IMR-90 (cell line): ENCODE measurements around the gene MRPL40. TPM values are rescaled to one million over a fixed set of nuclear protein-coding genes. Genes with fewer than 3 reads are reported as not detected.

Experiments used
- ATAC-seq: fragments of 200-7000 bp; cut with Tn5 transposase; 2 replicates; pipeline ENCODE4 v1.9.1; 2020; ENCODE audit warnings: low read depth, mild to moderate bottlenecking, moderate library complexity
- BruUV-seq: library from RNA; stranded (reverse); fragments of 400-500 nt; replicated peaks from 2 replicates; lab custom pipeline; 2021; lab: Mats Ljungman, UMichigan
- CTCF ChIA-PET: fragments of 300-600 bp; formaldehyde crosslinking; extraction: SDS; loops from one replicate; lab custom pipeline; 2021; ENCODE audit warnings: antibody characterized with exemption; lab: Yijun Ruan, JAX
- POLR2A ChIA-PET: fragments of 300-600 bp; sonication (Branson Sonifier 250); formaldehyde crosslinking; loops from one replicate; lab custom pipeline; 2022; ENCODE audit warnings: antibody characterized with exemption; ENCODE audit not compliant: unreplicated experiment; lab: Charles Lee
- DNase-seq: peaks from one replicate; pipeline ENCODE4 v3.0.0; 2013
- H2AFZ ChIP-seq: replicated peaks from 2 replicates; pipeline ENCODE3; 2013; ENCODE audit warnings: low read length, mild to moderate bottlenecking; ENCODE audit not compliant: poor library complexity
- H2AK5ac ChIP-seq: 2 replicates; pipeline ENCODE4 v1.6.1; 2013; ENCODE audit warnings: low read depth, low read length, inconsistent platforms
- H2AK9ac ChIP-seq: replicated peaks from 2 replicates; pipeline ENCODE3; 2013; ENCODE audit warnings: mild to moderate bottlenecking, low read depth, low read length, moderate library complexity; ENCODE audit not compliant: poor library complexity
- H2BK120ac ChIP-seq: 2 replicates; pipeline ENCODE4 v1.6.1; 2013; ENCODE audit warnings: low read depth, low read length, inconsistent platforms
- H2BK15ac ChIP-seq: 3 replicates; pipeline ENCODE4 v1.6.1; 2013; ENCODE audit warnings: low read depth, low read length, inconsistent platforms
- H2BK20ac ChIP-seq: 2 replicates; pipeline ENCODE4 v1.6.1; 2013; ENCODE audit warnings: low read depth, mild to moderate bottlenecking, inconsistent platforms, low read length, moderate library complexity
- H2BK5ac ChIP-seq: 2 replicates; pipeline ENCODE4 v1.6.1; 2013; ENCODE audit warnings: mild to moderate bottlenecking, low read depth, low read length, inconsistent platforms; ENCODE audit not compliant: poor library complexity, severe bottlenecking
- H3K14ac ChIP-seq: replicated peaks from 2 replicates; pipeline ENCODE4 v1.6.1; 2013; ENCODE audit warnings: low read depth, low read length, inconsistent platforms
- H3K18ac ChIP-seq: 2 replicates; pipeline ENCODE4 v1.6.1; 2013; ENCODE audit warnings: low read depth, low read length, control low read depth
- H3K23ac ChIP-seq: 2 replicates; pipeline ENCODE4 v1.6.1; 2013; ENCODE audit warnings: low read depth, low read length, inconsistent platforms
- H3K27ac ChIP-seq: 2 replicates; pipeline ENCODE4 v1.5.1; 2013; ENCODE audit warnings: mild to moderate bottlenecking, control low read depth, low read length; ENCODE audit not compliant: insufficient read depth
- H3K27me3 ChIP-seq: 2 replicates; pipeline ENCODE4 v1.6.1; 2013; ENCODE audit warnings: low read length; ENCODE audit not compliant: control insufficient read depth, insufficient read depth
- H3K36me3 ChIP-seq: 2 replicates; pipeline ENCODE4 v1.6.1; 2013; ENCODE audit warnings: low read length, mixed read lengths; ENCODE audit not compliant: control insufficient read depth, insufficient read depth
- H3K4ac ChIP-seq: 2 replicates; pipeline ENCODE4 v1.6.1; 2013; ENCODE audit warnings: low read depth, low read length, inconsistent platforms
- H3K4me1 ChIP-seq: 2 replicates; pipeline ENCODE4 v1.6.1; 2013; ENCODE audit warnings: low read length, mixed read lengths; ENCODE audit not compliant: control insufficient read depth, insufficient read depth
- H3K4me2 ChIP-seq: 2 replicates; pipeline ENCODE4 v1.6.1; 2013; ENCODE audit warnings: low read depth, mild to moderate bottlenecking, control low read depth, low read length, moderate library complexity
- H3K4me3 ChIP-seq: 2 replicates; pipeline ENCODE4 v1.5.1; 2013; ENCODE audit warnings: low read depth, mild to moderate bottlenecking, control low read depth, low read length, moderate library complexity; ENCODE audit not compliant: insufficient read depth
- H3K56ac ChIP-seq: 2 replicates; pipeline ENCODE4 v1.6.1; 2013; ENCODE audit warnings: low read length, inconsistent platforms; ENCODE audit not compliant: insufficient read depth; ENCODE audit errors: extremely low read depth
- H3K79me1 ChIP-seq, 2 experiments: 2 replicates each; pipeline ENCODE4 v1.6.1; 2013; ENCODE audit warnings: low read length in 2 of 2, inconsistent platforms in 1 of 2, low read depth in 1 of 2
- H3K9ac ChIP-seq: 2 replicates; pipeline ENCODE4 v1.6.1; 2013; ENCODE audit warnings: low read depth, low read length, control low read depth
- H3K9me1 ChIP-seq: 2 replicates; pipeline ENCODE4 v1.6.1; 2013; ENCODE audit warnings: low read length, inconsistent platforms; ENCODE audit not compliant: insufficient read depth
- H3K9me3 ChIP-seq: 2 replicates; pipeline ENCODE4 v1.6.1; 2013; ENCODE audit warnings: low read length; ENCODE audit not compliant: control insufficient read depth, insufficient read depth
- H4K20me1 ChIP-seq: 2 replicates; pipeline ENCODE4 v1.6.1; 2013; ENCODE audit warnings: low read length, inconsistent platforms; ENCODE audit not compliant: insufficient read depth
- H4K5ac ChIP-seq: 2 replicates; pipeline ENCODE4 v1.6.1; 2013; ENCODE audit warnings: mild to moderate bottlenecking, low read depth, low read length, control low read depth
- H4K8ac ChIP-seq, 2 experiments: 2 replicates each; pipeline ENCODE4 v1.6.1; 2013; ENCODE audit warnings: low read depth in 2 of 2, low read length in 2 of 2, control low read depth in 1 of 2, inconsistent platforms in 1 of 2
- H4K91ac ChIP-seq: 2 replicates; pipeline ENCODE4 v1.6.1; 2013; ENCODE audit warnings: low read depth, low read length, inconsistent platforms; ENCODE audit not compliant: insufficient read depth
- BHLHE40 ChIP-seq: fragments of 150-350 bp; IDR thresholded peaks from 2 replicates; pipeline ENCODE4 v1.6.1; 2016; ENCODE audit warnings: mild to moderate bottlenecking, low read depth, low read length
- CEBPB ChIP-seq: IDR thresholded peaks from 2 replicates; pipeline ENCODE4 v1.6.1; 2012; ENCODE audit warnings: low read depth, low read length, improper control_type of control experiment
- CHD1 ChIP-seq: IDR thresholded peaks from 2 replicates; pipeline ENCODE4 v1.6.1; 2012; ENCODE audit warnings: low read depth, low read length, improper control_type of control experiment
- MAFK ChIP-seq: IDR thresholded peaks from 2 replicates; pipeline ENCODE4 v1.6.1; 2012; ENCODE audit warnings: low read depth, low read length, improper control_type of control experiment
- MAZ ChIP-seq: IDR thresholded peaks from 2 replicates; pipeline ENCODE4 v1.6.1; 2012; ENCODE audit warnings: low read depth, mild to moderate bottlenecking, low read length, improper control_type of control experiment, moderate library complexity, borderline replicate concordance
- NFE2L2 ChIP-seq: fragments of 150-350 bp; IDR thresholded peaks from 2 replicates; pipeline ENCODE4 v1.6.1; 2016; ENCODE audit warnings: low read depth, mild to moderate bottlenecking, low read length
- POLR2A ChIP-seq: IDR thresholded peaks from 2 replicates; pipeline ENCODE4 v1.6.1; 2012; ENCODE audit warnings: mild to moderate bottlenecking, low read depth, low read length
- RAD21 ChIP-seq: IDR thresholded peaks from 2 replicates; pipeline ENCODE4 v1.6.1; 2012; ENCODE audit warnings: low read length, improper control_type of control experiment
- RCOR1 ChIP-seq: IDR thresholded peaks from 2 replicates; pipeline ENCODE4 v1.6.1; 2012; ENCODE audit warnings: mild to moderate bottlenecking, low read length, improper control_type of control experiment; ENCODE audit not compliant: insufficient replicate concordance
- WGBS, 2 experiments: methylation state at CpG; one replicate each; pipeline versions ENCODE4 v1.1.5 to v1.1.7; 2013; ENCODE audit warnings: missing lambda C conversion rate in 2 of 2; ENCODE audit not compliant: insufficient read length in 1 of 2; ENCODE audit errors: extremely low coverage in 2 of 2; 5-methylcytosine and 5-hydroxymethylcytosine counted together
- dilution Hi-C: fragments of 300-500 bp; cut with HindIII; formaldehyde crosslinking; loops from one replicate; pipeline ENCODE4 v1.14.3; 2018; ENCODE audit warnings: low sequenced_read_pairs; ENCODE audit not compliant: unreplicated experiment
- in situ Hi-C: fragments of 300-500 bp; cut with MboI; formaldehyde crosslinking; loops from 3 replicates; pipeline ENCODE4 v1.14.3; 2019; ENCODE audit warnings: low sequenced_read_pairs, inconsistent platforms, mixed read lengths
- intact Hi-C: fragments of 100-400 bp; cut with micrococcal nuclease; formaldehyde crosslinking; loops from 2 replicates; pipeline ENCODE4 v1.10.0; 2022
- polyA plus RNA-seq, 3 experiments: library from polyadenylated mRNA; depleted of rRNA; stranded (reverse); fragments of >200 nt; gene quantifications; 2 replicates each; pipeline ENCODE4 v1.2.3, GENCODE V29; 2012; ENCODE audit warnings: low replicate concordance in 1 of 3
- total RNA-seq: library from RNA; depleted of rRNA; stranded (reverse); fragments of >200 nt; gene quantifications from 2 replicates; pipeline ENCODE4 v1.2.3, GENCODE V29; 2012
- TF ChIP-seq, protein P1 (sequence below): fragments of 150-350 bp; IDR thresholded peaks from 2 replicates; pipeline ENCODE4 v1.6.1; 2016; ENCODE audit warnings: low read depth, mild to moderate bottlenecking, low read length, moderate library complexity, borderline replicate concordance
- TF ChIP-seq, protein P2 (sequence below): conservative IDR thresholded peaks from 2 replicates; pipeline ENCODE4 v1.5.1; 2012; ENCODE audit warnings: mild to moderate bottlenecking, low read depth, low read length, improper control_type of control experiment

MRPL40 gene
- total and polyA plus RNA-seq, 2 of the 4 experiments (the other 2 are of a cell fraction): 36.7 to 37.5 TPM

DNA sequence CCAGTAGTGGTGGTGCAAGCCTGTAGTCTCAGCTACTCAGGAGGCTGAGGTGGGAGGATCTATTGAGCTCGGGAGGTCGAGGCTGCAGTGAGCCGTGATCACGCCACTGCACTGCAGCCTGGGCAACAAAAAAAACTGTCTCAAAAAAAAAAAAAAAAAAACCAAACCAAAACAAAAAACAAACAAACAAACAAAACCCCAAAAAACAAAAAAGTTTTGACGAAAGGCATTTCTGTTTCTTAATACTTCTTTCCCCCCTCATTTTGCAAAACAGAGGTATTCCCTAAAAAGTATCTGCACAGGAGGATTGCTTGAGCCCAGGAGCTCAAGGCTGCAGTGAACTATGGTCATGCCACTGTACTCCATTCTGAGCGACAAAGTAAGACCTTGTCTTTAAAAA is 12.0 kb upstream of the MRPL40 start:
- ChIA-PET POLR2A (interaction anchor here (0.7 kb wide), 1 partner anchor 200 kb away, joined by 12 read pairs; no protein-coding TSS in a partner anchor), CTCF (no interaction called here)
- H2BK120ac ChIP-seq: no peak overlapping the region
- H2AK9ac ChIP-seq: no peak overlapping the region
- BruUV-seq: no TSS peak
- no peak overlapping the region for H4K91ac ChIP-seq
- H3K4me2 ChIP-seq: no peak overlapping the region
- WGBS, 2 experiments: 100% methylated on average over 1 of the region's 6 CpGs; no CpG with 5 or more reads in 1 of the 2 experiments
- no peak overlapping the region for H3K23ac ChIP-seq
- no peak overlapping the region for H2BK5ac ChIP-seq
- no peak overlapping the region for H3K27ac ChIP-seq
- H2BK20ac ChIP-seq: no peak overlapping the region
- no peak overlapping the region for H3K4ac ChIP-seq
- no peak overlapping the region for H2AK5ac ChIP-seq
- H3K18ac ChIP-seq: no peak overlapping the region
- no peak overlapping the region for H2BK15ac ChIP-seq
- no peak overlapping the region for H4K8ac ChIP-seq
- H3K27me3 ChIP-seq: no peaks in the 10 kb centered on the region
- no peak overlapping the region for H4K5ac ChIP-seq
- no peak overlapping the region for H3K9ac ChIP-seq
- dilution Hi-C loops: no loop called here
- peaks cover 5% of the 10 kb centered on the region; the same call in 1 of the 2 replicates for H3K4me1 ChIP-seq
- ATAC-seq: no peak
- in situ Hi-C loops: no loop called here
- H4K20me1 ChIP-seq: peaks cover 59% of the 10 kb centered on the region
- no peak overlapping the region for H3K56ac ChIP-seq
- H3K14ac ChIP-seq: no peak overlapping the region
- H3K79me1 ChIP-seq: peaks cover 20 to 78% of the 10 kb centered on the region in 2 experiments
- no peak for DNase-seq
- no peak overlapping the region for H3K4me3 ChIP-seq
- TF ChIP-seq MAFK (no peak), RAD21 (no peak), CEBPB (no peak), POLR2A (no peak), NFE2L2 (no peak), BHLHE40 (no peak), CHD1 (no peak), RCOR1 (no peak), MAZ (no peak)
- TF ChIP-seq, protein P1, sequence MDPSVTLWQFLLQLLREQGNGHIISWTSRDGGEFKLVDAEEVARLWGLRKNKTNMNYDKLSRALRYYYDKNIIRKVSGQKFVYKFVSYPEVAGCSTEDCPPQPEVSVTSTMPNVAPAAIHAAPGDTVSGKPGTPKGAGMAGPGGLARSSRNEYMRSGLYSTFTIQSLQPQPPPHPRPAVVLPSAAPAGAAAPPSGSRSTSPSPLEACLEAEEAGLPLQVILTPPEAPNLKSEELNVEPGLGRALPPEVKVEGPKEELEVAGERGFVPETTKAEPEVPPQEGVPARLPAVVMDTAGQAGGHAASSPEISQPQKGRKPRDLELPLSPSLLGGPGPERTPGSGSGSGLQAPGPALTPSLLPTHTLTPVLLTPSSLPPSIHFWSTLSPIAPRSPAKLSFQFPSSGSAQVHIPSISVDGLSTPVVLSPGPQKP: no peak
- TF ChIP-seq, protein P2, sequence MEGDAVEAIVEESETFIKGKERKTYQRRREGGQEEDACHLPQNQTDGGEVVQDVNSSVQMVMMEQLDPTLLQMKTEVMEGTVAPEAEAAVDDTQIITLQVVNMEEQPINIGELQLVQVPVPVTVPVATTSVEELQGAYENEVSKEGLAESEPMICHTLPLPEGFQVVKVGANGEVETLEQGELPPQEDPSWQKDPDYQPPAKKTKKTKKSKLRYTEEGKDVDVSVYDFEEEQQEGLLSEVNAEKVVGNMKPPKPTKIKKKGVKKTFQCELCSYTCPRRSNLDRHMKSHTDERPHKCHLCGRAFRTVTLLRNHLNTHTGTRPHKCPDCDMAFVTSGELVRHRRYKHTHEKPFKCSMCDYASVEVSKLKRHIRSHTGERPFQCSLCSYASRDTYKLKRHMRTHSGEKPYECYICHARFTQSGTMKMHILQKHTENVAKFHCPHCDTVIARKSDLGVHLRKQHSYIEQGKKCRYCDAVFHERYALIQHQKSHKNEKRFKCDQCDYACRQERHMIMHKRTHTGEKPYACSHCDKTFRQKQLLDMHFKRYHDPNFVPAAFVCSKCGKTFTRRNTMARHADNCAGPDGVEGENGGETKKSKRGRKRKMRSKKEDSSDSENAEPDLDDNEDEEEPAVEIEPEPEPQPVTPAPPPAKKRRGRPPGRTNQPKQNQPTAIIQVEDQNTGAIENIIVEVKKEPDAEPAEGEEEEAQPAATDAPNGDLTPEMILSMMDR: no peak
- no peaks in the 10 kb centered on the region for H3K36me3 ChIP-seq
- intact Hi-C loops: loop anchor here (10.0 kb wide), 1 partner anchor 126 kb away; the partner anchor contains the start of gene CLTCL1
- no peak overlapping the region for H2AFZ ChIP-seq
- peaks cover 36% of the 10 kb centered on the region for H3K9me1 ChIP-seq
- H3K9me3 ChIP-seq: no peaks in the 10 kb centered on the region
